GM18499 (cell line): ENCODE results near the gene UBE2Q2.
A peak's percentile ranks its signal among the peaks of the same experiment; 100 is the strongest.
"Not testable (repeated sequence)": the region's sequence is repeated elsewhere in the genome, so short reads cannot be mapped to it uniquely, and the experiment has no call there.

Source experiments
- ATAC-seq: cut with Tn5 transposase; IDR thresholded peaks from one replicate; pipeline ENCODE4 v1.9.1; 2021; ENCODE audit warnings: moderate number of reproducible peaks; ENCODE audit not compliant: insufficient read depth, unreplicated experiment

The UBE2Q2 gene

DNA sequence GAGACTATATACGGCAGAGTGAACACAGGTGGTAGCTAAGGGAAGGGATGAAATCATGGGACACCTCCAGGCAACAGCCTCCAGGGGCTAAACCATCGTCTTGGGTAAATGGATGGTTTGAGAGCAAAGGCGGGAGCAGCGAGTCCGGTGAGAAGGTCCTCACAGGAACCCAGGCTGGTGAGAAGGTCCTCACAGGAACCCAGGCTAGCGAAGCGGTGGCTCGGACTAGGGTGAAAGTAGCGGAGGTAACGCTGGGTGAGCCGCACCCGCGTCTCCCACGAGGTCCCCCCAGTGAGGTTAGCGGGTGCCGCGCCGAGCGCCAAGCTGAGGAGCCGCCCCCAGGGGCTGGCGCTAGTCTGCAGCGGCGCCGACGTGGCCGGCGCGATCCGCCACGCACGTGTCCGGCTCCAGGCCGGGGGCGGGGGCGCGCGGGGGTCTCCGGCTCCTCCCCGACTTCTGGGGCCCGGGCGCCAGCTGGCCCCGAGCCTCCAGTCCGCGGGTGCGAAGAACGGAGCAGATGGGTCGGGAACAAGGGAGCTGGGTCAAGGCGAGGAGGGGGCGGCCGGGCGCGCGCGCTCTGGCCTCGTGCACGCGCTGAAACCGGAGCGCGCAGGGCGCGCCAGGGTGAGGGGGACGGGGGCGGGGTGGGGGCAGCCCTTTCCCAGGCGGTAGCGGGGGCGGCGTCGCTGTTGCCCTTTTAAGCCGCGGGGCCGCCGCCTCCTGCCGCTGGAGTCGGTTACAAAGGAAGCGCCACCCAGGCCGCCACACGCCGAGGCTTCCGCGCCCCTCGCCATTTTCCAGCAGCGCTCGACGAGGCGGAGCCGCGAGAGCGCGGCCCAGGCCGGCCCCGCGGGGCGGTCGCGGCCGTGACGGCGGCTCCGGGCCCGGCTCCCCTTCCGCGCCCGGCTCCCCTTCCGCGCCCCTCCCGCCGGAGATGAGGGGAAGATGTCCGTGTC, at the start of gene UBE2Q2:
Gene UBE2Q2, plus strand, starts transcription at position 726 of the 956 bp plus-strand sequence. Its CDS starts 220 bp downstream, at position 946.
- no peak for ATAC-seq

DNA sequence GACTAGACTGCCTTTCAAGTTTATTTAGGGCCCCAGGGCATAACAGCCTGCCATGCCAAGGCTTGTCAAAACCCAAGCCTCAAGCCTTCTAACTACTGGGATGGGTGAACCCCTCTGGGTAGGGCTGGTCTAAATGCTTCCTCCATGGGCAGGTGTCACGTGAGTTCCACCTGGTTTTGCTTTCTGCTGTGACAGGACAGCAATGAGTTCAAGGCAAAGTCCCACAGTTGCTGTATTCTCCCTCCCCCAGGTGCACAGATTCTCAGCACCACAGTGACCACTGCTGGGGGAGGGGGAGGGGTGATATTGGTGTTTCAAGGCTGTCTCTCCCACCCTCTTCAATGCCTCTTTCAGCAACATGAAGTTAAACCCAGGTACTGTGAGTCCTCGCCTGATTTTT, 46.9 kb upstream of the UBE2Q2 start:
- no peak for ATAC-seq

GRCh38 chr15:75797146-75797545, 46.1 kb upstream of the UBE2Q2 start:
- not testable (repeated sequence) for ATAC-seq

- ATAC-seq: no peak
Observed at GRCh38 chr15:75799190-75799589, 44.1 kb upstream of the UBE2Q2 start.

DNA sequence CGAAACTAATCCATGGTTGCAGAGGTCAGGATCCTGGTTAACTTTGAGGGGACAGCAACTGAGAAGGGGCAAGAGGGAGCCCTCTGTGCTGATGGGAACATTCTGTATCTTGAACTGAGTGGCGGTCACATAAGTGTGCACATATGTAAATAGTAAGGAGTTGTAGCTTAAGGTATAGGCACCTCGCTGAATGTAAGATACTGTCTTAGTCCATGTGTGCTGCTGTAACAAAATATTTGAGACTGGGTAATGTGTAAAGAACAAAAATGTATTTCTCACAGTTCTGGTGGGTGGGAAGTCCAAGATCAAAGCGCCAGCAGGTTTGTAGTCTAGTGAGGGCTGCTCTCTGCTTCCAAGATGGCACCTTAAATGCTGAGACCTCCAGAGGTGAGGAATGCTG, 42.8 kb upstream of the UBE2Q2 start:
- ATAC-seq: not testable (repeated sequence)

DNA sequence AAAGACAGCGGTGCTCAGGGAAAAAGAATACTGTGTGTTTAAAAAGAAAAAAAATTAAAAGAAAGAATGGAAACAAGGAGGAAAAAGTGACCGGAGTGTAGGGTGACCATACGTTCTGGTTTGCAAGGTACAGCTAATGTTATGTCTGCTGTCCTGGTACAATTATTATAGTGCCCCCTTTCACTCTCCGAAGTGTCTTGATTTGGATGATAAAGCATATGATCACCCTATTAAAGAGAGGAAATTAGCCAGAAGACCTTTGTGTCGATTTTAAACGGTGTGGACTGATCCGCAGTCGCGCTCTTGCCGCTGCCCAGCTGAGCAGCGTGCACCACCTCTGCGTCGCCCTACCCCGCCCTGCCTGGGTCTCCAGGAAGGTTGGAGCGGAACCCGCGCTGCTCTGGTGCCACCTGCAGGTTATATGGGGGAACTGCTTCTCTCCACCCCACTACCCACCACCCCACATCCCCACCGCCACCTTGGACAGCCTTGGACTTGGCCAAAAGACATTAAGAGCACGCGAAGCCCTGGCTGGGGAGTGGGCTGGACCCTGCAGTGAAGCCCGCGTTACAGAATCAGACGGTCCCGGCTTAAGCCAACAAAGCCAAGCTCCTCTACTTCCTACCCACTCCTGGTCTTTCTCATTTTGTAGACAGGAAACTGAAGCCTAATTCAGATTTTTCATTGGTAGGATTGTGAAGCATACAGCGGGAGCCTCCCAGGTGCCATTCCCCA, 41.2 kb upstream of the UBE2Q2 start:
- ATAC-seq: peak; percentile 55

- ATAC-seq: not testable (repeated sequence)
Observed at GRCh38 chr15:75807486-75807885, 35.8 kb upstream of the UBE2Q2 start.

- not testable (repeated sequence) for ATAC-seq
Observed at GRCh38 chr15:75808009-75808408, 35.2 kb upstream of the UBE2Q2 start.

DNA sequence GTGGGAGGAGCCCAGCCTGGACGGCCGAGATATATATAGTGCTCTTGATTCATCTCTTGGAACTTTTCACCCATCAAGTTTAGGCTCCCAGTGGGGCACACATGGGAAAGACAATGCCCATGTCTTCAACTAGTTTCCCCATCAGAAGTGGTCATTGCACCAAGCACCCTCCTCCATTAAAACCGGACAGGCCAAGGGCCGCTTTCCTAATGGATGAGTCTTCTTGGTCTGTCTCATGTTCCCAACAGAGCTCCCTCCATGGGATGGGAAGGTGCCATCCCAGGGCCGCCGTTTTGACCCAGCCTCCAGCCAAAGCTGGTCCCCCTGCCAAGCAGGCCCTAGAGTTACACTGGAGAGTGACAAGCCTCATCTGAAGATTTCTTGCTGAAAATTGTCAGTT, 34.7 kb upstream of the UBE2Q2 start:
- no peak for ATAC-seq

- no peak for ATAC-seq
Observed at GRCh38 chr15:75809986-75810750, 33.1 kb upstream of the UBE2Q2 start.

DNA sequence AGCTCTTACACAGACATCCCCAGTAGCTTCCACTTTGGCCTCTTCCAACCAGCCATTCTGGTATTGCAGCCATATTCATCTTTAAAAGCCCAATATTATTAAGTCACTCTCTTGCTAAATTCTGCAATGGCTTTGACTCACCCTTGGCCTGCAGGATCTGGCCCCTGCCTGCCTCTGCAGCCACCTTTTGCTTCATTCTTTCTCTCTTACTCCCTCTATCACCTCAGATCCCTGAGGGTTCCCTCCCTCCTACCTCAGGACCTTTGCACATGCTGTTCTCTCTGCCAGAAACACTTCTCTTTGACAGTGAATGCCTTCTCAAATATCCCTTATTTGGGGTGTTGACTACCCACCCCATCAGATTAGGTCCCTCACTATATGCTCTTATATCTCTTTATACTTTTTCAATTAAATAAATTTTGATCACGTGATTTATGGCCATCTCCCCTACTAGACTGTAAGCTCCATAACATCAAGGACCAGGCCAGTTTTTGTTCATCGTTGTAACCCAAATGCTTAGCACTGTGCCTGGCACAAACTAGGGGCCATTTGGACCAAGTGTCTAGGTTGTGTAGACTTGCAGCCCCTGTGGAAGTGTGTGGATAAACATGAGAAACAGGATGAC, 32.3 kb upstream of the UBE2Q2 start:
- ATAC-seq: no peak

DNA sequence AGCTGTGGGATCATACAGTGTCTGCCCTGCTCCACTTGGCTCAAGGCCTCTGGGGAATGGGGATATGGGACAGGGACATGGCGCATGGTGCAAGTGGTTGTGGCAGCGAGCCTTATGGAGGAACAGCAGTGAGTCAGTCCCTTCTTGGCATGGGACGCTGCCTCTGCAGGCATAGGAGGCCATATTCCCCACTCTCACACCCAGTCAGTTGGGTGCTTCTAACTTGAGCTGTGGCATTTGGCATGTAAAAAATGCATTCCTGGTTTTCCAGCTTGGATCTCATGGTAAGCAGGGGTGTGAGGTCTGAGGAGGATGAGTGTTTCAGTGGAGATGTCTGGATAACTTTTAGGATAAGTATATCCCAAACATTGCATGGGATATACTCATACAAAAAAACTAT, 31.6 kb upstream of the UBE2Q2 start:
- ATAC-seq: no peak

DNA sequence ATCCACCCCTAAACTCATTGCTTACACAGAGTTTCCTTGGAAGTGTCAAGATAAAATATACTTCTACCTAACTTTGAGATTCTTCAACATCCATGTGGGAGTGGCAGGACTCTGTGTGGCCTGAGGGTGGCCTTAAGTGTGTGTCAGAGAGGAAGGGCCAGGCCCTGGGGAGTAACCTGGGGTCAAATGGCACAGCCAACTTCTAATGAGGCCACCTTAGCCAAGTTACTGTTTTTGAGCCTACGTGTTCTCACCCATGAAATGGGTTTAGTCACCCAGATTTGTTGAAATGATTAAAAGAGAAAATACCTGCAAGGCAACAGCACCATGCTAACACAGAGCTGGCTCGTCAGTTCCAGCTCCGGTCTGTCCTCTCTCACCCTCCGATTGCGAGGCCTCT, 28.5 kb upstream of the UBE2Q2 start:
- no peak for ATAC-seq

- ATAC-seq: no peak
Observed at GRCh38 chr15:75815811-75816719, 27.2 kb upstream of the UBE2Q2 start.

- ATAC-seq: no peak
Observed at GRCh38 chr15:75817138-75817935, 25.9 kb upstream of the UBE2Q2 start.

GRCh38 chr15:75820206-75820605, 23.0 kb upstream of the UBE2Q2 start:
- no peak for ATAC-seq

DNA sequence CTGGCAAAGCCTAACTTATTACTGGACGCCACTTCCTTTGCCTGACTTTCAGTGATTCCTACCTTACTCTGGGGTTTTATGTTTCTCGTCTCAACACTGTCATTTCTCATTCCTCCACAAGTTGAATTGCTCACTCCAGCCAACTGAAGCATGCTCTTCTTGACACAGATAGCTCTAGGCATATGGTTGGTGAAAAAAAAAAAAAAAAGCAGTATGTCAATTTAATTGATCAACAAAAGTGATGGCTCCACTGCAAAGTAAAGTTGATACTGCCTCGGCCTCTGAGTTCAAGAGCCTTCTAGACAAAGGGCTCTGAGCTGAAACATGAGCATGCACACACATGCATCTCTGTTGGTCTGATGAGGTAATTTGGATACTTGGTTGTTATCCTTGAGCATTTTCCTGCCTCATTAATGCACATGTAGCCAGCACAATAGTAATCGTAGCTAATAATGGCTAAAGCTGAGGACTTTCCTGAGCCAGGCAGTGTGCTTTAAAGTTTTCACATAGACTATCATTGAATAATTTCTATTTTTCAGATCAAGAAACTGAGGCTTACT, 21.4 kb upstream of the UBE2Q2 start:
- ATAC-seq: no peak

DNA sequence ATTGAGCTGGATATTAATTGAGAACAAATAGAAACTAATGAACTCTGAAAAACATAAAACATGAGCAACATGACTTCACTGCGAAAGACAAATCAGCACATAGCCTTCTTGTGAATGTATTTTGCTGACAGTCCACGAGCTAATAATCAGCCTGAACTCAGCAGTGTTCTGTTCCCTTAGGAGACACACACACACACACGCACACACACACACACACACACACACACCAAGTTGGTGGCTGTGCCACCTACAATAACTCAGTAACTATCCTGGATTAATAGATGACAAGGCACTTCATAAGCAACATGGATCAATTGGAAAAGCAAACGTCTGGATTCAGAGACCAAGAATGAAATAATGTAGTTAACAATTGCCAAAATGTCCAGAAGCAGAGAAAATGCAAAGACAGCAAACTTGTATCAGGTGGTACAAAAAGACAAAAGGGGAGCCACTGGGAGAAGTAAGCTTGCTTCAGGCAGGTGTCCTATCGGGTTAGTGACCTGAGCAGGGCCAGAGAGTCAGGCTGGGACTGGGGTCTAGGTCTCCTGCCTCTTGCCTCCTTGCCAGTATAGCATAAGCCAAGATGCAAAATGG, 20.5 kb upstream of the UBE2Q2 start:
- ATAC-seq: no peak
